GM13976 (cell line): Measurements from ENCODE around the gene SLC2A10.

Experiments used
- DNase-seq: peaks from one replicate; pipeline ENCODE4 v3.0.0; 2012; ENCODE audit warnings: low spot score
- in situ Hi-C: fragments of 300-500 bp; cut with MboI; formaldehyde crosslinking; loops from one replicate; pipeline ENCODE4 v1.12.0; 2022; ENCODE audit warnings: low sequenced_read_pairs, mixed read lengths, inconsistent platforms; ENCODE audit not compliant: unreplicated experiment
- TF ChIP-seq, protein P1 (sequence below): IDR thresholded peaks from 2 replicates; pipeline ENCODE4 v1.5.1; 2012; ENCODE audit warnings: borderline replicate concordance, mild to moderate bottlenecking; ENCODE audit not compliant: insufficient read depth; ENCODE audit errors: extremely low read depth, missing control alignments, control extremely low read depth

Gene SLC2A10

DNA sequence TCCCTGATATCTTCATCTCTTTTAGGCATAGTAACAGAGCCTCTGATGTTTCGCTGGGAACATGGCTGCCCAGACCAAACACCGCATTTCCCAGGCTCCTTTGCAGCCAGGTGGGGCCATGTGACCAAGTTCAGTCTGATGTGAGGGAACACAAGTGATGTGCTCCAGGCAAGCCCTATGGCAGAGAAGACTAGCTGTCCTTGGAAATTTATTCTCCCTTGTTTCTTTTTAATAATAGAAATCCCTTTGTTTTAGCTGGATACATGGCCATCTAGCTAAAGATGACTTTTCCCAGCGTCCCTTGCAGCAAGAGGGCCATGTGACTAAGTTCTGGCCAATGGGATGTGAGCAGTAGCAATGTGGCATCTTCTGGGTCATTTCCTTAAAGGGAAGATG is 30.8 kb downstream of the SLC2A10 start:
- TF ChIP-seq, protein P1, sequence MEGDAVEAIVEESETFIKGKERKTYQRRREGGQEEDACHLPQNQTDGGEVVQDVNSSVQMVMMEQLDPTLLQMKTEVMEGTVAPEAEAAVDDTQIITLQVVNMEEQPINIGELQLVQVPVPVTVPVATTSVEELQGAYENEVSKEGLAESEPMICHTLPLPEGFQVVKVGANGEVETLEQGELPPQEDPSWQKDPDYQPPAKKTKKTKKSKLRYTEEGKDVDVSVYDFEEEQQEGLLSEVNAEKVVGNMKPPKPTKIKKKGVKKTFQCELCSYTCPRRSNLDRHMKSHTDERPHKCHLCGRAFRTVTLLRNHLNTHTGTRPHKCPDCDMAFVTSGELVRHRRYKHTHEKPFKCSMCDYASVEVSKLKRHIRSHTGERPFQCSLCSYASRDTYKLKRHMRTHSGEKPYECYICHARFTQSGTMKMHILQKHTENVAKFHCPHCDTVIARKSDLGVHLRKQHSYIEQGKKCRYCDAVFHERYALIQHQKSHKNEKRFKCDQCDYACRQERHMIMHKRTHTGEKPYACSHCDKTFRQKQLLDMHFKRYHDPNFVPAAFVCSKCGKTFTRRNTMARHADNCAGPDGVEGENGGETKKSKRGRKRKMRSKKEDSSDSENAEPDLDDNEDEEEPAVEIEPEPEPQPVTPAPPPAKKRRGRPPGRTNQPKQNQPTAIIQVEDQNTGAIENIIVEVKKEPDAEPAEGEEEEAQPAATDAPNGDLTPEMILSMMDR: no peak
- no peak for DNase-seq
- in situ Hi-C loops: no loop called here

DNA sequence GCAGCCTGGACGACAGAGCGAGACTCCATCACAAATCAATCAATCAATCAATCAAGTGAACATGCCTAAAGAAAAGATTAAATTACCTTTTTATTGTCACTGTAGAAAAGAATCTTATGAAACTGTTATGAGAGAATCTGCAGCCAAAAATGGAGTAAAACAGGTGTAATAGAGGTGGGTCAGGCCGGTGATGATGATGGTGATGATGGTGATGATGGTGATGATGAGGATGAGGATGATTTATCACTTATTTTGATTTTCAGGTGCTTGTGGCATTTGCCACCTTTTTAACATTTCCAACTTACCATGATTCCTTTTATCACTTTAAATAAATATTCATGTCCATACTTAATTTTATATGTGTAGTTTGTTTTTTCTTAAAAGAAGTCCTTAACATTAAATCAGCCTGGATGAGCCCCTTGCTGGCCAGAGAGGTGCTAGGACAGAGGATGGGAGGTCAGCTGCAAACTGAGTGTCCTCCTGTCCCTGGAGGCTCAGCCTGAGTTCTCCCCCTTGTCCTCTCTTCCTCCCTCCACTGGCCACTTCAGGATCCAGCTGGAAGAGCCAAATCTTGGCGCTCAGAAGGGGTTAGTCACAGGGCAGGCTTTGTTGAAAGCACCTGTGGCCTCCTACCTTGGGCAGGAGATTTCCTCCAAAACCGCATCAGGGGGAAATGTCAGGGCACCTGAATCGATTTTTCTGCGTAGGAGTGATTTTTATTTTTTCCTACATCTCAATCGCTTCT is 32.6 kb downstream of the SLC2A10 start:
- DNase-seq: no peak
- in situ Hi-C loops: no loop called here
- TF ChIP-seq, protein P1: no peak

DNA sequence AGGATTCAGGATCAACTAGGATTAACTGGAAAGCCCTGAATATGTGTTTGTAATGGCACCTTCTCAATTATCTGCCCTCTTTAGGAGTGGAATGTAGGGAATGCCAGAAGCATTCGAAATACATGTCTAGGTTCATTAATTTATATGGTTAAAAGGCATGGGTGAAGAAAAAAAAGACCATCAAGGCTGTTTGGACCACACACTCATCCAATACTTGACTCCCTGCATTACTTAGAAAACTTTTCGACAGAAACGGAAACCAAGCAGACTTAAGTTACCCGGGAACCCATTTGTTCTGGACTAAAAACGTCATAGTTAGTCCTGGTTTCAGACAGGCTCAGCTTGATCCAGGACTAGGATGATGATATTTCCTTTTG is 33.2 kb downstream of the SLC2A10 start:
- in situ Hi-C loops: no loop called here
- TF ChIP-seq, protein P1: no peak
- DNase-seq: no peak

- in situ Hi-C loops: no loop called here
- TF ChIP-seq, protein P1: no peak
- no peak for DNase-seq
Measured at GRCh38 chr20:46743088-46743487, 33.6 kb downstream of the SLC2A10 start.

DNA sequence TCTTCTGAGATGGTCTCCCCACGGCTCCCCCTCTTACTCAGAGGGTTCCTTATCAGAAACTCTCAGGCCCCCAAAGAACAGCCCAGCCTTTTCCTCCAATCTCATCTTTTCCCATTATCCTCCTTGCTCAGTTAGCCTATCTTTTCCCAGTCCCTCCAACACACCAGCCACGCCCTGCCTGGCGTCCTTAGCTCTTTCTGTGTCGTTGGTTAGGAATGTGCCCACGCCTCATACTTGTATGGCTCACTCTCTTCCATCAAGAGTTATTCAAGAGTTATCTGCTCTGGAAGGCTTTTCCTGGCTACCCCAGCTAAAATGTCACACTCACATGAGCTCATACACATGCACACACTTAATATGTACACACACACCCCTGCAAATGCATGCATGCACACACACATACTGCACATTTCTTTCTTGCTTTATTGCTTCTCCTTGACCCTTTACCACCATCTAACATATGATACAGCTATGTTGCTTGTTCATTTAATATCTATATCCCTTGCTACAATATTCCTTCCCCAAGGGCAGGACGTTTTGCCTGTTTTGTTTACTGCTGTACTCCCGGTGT is 37.6 kb downstream of the SLC2A10 start:
- no peak for DNase-seq
- TF ChIP-seq, protein P1: no peak
- in situ Hi-C loops: no loop called here

GRCh38 chr20:46749147-46749546 is 39.7 kb downstream of the SLC2A10 start:
- TF ChIP-seq, protein P1: no peak
- in situ Hi-C loops: no loop called here
- DNase-seq: no peak
